Stimulated activated CD8-positive, alpha-beta memory T cell treated with anti-CD3 and anti-CD28 coated beads, Interleukin-4, amount 100 ng/mL, for 1 hour (primary cell): ENCODE results near the gene ZNF426.
"Not testable (repeated sequence)": the region's sequence is repeated elsewhere in the genome, so short reads cannot be mapped to it uniquely, and the experiment has no call there.

ENCODE experiments used
- DNase-seq, 2 donors: peaks; one replicate each; pipeline ENCODE4 v3.0.0-alpha.2; 2020; ENCODE audit warnings: low read depth in 2 of 2, low spot score in 1 of 2

Gene ZNF426

DNA sequence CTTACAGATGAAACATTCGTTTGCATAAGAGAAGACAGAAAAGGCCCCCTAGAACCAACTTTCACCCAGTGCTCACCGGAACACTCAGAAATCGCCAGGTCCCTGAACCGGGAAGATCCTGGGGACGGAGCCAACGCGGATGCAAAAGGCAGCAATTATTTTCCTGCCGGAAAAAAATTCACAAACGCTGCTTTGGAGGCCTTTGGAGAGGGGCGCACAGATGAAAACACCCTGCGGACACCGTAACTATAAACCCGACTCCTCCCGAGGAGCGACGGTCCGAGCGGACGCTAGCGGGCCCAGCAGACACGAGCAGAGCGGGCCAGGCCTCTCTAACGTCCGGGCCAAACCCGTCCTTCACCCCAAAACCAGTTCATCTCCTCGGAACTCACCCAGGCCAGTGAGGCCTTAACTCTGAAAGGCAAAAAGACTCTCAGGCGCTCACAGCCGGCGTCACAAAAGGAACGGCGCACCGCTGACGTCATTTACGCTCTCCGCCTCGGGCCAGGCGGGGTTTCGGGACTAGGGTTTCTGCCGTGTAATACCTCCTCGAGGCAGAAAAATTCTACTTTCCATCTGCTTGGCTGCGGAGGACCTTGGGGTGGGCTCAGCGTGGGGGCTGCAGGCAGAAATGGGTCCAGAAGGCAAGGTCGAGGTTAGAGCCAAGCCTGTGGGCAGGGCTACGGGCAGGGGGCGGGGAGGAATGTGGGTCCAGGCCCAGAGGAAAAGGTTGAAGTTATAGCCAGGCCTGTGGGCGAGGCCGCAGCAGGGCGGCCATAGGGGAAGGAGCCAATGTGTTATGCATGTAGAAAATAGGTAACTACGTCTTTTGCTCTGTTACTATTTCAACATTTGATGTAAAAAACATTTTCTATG, at the start of gene ZNF426:
Gene ZNF426, minus strand, starts transcription at position 463 of the 876 bp plus-strand sequence. CDS start 2,413 bp downstream, outside the sequence.
- peak; percentile 65 to 71 for DNase-seq

DNA sequence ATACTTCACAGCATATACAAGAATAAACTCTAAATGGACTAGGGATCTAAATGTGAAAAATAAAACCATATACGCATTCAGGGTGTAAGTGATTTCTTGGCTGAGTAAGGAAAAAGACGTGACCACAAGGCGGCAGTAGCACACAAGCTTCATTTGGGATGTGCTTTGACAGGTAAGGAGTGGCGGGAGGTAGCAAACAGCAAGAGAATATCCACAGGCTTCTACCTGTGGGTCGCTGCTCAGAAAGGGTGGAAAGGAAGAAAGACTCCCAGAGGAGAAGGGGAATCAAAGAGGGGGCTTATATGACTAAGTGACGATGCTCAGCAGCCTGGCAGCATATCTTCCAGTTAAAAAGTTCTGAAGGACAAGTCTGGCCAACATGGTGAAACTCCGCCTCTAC, 48.3 kb upstream of the ZNF426 start:
- DNase-seq = peak; percentile 40 to 58

DNA sequence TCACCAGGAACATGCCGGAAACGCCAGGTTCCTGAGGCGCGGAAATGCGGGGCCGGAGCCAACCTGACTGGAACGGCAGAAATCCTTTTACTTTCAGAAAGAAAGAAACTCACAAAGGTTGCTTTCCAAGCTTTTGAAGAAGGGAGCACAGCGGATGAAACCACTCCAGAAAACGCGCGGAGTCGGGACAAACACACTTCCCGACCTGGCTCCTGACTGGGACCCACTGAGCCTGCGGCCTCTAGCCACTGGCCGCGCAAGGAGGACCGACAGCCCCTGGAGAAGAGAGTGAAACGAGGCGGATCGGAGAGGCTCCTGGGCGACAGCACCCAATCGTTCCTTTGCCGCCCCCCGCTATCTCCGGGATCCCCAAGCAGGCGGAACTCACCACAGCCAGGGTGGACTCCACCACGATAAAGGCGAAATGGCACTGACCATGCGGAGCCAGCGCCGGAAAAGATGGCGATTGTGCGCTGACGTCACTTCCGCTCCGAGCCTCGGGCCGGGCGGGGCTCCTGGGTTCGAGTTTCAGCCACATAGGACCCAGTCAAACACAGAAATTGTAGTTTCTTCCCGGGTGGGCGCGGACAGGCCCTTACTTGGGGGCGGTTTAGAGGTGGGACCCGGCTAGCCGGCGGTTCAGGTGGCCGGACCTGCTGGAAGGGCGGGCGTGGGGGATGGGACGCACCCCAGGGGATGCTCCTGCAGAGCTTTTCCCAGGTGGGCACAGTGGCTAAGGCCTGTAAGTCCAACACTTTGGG, 45.8 kb upstream of the ZNF426 start, which contains the start of gene ZNF121:
Gene ZNF121, minus strand, starts transcription at position 432 of the 761 bp plus-strand sequence. CDS start 16,407 bp downstream, outside the sequence.
- DNase-seq = peak; percentile 49 to 67

DNA sequence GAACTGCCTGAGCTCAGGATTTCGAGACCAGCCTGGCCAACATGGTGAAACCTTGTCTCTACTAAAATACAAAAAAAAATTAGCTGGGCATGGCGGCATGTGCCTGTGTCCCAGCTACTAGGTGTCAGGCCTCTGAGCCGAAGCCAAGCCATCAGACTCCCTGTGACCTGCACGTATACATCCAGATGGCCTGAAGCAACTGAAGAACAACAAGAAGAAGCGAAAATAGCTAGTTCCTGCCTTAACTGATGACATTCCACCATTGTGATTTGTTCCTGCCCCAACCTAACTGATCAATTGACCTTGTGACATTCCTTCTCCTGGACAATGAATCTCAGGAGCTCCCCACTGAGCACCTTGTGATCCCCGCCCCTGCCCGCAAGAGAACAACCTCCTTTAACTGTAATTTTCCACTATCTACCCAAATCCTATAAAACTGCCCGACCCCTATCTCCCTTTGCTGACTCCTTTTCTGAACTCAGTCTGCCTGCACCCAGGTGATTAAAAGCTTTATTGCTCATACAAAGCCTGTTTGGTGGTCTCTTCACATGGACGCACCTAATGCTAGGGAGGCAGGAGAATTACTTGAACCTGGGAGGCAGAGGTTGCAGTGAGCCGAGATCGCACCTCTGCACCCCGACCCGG, 43.8 kb upstream of the ZNF426 start:
- DNase-seq = not testable (repeated sequence)

DNA sequence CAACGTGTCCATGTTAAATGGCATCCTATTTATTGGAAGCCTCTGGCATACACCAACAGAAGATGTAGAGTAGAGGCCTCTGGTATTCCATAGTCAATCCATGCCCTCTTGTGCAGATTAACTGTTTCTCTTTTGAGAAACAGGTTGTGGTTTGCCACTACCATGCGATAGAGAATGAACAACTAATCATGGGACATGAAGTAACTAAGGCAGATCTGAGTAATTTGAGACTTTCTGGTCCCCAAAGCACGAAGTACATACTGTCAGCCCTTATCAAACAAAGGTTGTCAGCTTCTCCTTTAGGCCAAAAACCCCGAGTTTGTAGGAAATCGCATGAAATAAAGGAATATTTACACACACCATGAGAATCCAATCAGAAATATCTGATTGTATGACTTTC, 42.3 kb upstream of the ZNF426 start:
- no peak for DNase-seq

DNA sequence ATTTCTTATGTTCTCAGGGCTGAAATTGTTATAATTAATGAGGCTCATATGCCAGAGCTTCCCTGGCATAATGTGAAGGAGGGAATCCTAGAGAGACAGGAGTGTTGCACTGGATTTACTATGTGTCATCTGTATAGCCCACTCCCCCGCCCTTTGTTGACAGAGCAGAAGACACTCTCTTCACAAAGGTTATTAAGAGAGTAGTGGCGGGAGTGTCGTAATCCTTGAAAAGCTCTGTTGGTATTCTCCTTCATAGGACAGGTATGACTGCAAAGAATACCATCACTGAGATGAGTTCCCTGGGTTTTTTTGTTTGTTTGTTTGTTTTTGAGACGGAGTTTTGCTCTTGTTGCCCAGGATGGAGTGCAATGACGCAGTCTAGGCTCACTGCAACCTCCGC, 31.8 kb upstream of the ZNF426 start:
- DNase-seq = no peak

DNA sequence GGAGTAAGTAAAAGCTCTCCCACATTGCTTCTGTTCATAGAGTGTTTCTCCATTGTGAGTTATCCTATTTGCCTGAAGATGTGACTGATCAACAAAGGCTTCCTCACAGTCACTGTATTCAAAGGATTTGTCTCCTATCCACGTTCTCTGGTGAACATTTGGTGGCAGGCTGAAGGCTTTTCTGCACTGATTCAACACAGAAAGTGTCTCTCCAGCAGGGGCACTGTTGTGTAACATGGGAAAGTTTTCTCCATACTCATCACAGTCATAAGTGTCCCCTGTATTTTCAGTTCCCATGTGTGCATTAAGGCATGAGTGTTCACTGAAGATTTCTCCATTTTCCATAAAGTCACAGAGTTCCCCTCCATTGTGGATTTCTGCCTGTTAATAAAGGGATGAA, 28.3 kb upstream of the ZNF426 start:
- DNase-seq = no peak

DNA sequence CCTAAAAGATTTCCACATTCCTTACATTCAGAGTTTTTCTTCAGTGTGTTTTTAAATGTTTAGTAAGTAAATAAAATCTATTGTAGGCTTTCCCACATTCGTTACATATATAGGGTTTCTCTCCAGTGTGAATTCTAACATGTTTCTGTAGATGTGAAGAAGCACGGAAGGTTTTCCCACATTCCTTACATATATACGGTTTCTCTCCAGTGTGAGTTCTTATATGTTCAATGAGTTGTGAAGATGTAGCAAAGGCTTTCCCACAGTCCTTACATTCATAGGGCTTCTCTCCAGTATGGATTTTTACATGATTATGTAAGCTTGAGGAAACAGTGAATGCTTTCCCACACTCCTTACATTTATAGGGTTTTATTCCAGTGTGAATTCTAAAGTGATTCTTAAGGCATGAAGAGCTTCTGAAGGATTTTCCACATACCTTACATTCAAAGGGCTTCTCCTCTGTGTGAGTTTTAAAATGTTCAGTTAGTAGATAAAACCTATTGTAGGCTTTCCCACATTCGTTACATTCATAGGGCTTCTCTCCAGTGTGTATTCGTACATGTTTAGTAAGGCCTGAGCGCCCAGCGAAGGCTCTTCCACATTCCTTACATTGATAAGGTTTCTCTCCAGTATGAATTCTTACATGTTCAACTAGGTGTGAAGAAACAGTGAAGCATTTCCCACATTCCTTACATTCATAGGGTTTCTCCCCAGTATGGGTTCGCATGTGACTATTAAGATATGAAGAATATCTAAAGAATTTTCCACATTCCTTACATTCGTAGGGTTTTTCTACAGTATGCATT, 27.7 kb upstream of the ZNF426 start:
- no peak for DNase-seq

DNA sequence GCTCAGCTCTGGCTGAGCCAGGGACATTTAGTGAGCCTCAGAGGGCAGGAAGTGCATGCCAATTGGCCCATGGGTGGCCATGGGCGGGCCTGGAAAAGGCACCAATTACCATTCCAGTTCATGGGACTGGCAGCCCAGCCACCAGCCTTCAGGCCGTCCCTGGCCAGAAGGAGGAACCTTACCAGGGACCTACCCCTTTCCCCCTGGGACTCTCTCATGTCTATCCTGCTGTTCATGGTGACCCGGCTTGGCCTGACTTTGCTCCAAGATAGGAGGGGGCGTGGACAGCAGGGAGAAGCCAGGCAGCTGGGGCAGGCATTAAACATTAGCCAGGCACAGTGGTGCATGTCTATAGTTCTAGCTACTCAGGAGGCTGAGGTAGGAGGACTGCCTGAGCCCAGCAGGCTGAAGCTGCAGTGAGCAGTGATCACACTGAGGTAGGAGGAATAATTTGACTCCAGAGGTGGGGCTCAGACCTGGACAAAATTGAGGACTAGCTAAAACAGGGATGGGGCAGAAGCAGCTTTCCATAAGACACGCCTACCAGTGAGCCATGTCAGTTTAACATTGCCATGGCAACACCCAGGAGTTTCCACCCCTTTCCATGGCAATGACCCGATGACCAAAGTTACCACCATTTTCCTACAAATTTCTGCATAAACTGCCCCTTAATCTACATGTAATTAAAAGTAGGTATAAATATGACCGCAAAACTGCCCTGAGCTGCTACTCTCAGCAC, 14.3 kb upstream of the ZNF426 start:
- DNase-seq = no peak

DNA sequence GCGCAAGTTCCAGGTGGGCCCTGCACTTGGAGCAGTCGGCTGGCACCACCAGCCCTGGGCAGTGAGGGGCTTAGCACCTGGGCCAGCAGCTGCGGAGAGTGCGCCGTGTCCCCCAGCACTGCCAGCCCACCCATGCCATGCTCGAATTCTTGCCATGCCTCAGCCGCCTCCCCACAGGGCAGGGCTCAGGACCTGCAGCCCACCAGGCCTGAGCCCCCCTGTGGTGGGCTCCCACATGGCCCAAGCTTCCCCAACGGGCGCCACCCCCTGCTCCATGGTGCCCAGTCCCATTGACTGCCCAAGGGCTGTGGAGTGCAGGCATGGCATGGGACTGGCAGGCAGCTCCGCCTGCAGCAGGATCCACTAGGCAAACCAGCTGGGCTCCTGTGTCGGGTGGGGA, 9.4 kb upstream of the ZNF426 start:
- DNase-seq = no peak

DNA sequence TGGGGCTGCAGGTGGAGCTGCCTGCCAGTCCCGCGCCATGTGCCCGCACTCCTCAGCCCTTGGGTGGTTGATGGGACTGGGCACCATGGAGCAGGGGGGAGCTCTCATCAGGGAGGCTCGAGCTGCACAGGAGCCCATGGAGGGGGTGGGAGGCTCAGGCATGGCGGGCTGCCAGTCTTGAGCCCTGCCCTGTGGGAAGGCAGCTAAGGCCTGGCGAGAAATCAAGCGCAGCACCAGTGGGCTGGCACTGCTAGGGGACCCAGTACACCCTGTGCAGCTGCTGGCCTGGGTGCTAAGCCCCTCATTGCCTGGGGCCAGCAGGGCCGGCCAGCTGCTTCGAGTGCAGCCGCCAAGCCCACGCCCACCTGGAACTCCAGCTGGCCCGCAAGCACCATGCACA, 2.8 kb upstream of the ZNF426 start:
- DNase-seq = not testable (repeated sequence)

DNA sequence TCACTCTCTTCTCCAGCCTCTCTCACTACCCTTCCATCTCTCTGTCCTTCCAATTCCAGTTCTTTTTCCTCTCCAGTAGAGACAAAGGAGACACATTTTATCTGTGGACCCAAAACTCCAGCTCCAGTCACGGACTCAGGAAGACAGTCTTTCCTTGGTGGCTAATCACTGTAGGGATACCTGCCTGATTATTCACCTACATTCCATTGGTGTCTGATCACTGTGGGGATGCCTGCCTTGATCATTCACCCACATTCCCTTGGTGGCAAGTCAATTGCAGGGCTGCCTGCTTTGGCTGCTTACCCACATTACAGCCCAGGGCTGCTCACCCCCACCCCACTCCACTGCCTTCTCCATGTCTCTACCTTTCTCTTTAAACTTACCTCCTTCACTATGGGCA, 1.5 kb upstream of the ZNF426 start:
- not testable (repeated sequence) for DNase-seq

DNA sequence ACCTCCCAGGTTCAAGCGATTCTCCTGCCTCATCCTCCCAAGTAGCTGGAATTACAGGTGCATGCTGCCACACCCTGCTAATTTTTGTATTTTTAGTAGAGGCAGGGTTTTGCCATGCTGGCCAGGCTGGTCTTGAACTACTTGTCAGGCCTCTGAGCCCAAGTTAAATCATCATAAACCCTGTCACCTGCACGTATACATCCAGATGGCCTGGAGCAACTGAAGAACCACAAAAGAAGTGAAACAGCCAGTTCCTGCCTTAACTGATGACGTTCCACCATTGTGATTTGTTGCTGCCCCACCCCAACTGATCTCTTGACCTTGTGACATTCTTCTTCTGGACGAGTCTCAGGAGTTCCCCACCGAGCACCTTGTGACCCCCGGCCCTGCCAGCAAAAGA, 756 bp upstream of the ZNF426 start:
- DNase-seq = not testable (repeated sequence)

DNA sequence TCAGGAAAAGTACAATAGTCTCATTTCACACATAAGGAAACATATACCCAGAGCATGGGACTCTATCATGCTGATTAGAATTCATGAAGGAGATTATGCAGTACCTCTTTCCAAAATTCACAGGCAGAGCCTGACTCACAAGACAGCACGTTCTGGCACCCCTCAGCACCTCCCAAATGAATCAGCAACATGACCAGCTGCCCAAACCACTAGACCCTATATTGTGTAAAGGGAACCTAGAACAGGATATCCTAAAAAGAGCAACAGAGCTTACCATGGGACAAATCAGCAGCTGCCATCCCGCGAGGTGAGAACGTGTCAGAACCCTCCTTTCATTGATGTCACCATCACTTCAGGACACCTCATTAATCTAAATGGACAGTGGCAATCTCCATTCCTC, 2.5 kb downstream of the ZNF426 start:
- DNase-seq = no peak

DNA sequence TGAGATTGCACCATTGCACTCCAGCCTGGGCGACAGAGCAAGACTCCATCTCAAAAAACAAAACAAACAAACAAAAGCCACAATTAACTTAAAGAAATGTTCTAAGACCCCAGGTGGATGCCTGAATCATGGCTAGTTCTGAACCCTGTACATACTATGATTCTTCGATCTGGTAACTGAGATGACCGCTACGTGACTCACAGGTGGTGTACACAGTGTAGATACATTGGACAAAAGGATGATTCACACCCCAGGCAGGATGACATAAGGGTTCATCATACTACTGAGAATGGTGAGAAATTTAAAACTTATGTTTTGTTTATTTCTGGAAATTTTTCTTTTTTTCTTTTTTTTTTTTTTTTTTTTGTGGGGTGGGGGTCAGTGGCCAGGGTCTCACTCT, 6.5 kb downstream of the ZNF426 start:
- no peak for DNase-seq

DNA sequence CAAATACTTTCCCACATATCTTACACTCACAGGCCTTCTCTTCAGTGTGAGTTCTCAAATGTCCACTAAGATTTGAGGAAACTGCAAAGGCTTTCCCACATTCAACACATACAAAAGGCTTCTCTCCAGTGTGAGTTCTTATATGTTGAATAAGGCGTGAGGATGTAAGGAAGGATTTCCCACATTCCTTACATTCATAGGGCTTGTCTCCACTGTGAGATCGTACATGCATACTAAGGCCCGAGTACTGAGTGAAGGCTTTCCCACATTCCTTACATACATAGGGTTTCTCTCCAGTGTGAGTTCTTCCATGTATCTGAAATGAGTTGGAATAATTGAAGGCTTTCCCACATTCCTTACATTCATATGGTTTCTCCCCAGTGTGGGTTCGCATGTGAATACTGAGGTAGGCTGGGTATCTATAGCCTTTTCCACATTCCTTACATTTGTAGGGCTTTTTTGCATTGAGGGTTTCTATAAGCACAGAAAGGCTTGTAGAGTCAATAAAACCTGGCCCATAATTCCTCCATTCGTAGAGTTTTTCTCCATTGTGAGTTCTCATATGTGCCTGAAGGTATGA, 9.6 kb downstream of the ZNF426 start:
- no peak for DNase-seq

DNA sequence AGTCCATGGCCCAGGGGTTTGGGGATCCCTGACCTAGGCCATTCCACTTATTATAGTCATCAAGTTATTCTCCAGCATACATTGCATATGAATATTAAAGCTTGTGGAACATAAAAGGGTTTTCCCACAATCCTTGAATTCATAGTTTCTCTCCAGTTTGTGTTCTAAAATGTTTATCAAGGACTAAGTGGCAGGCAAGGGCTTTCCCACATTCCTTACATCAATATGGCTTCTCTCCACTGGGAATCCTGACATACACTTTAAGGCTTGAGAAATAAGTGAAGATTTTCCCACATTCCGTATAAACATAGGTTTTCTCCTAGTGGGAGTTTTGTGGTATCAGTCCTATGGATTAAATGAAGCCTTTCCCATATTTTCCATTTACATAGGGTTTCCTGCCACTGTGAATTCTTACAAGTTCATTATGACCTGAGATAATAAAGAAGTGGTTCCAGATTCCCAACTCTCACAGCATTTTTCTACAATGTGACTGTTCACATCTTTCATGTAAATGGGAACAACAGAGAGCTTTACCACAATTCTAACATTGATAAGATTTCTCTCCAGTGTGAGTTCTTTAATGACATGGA, 14.5 kb downstream of the ZNF426 start:
- no peak for DNase-seq

DNA sequence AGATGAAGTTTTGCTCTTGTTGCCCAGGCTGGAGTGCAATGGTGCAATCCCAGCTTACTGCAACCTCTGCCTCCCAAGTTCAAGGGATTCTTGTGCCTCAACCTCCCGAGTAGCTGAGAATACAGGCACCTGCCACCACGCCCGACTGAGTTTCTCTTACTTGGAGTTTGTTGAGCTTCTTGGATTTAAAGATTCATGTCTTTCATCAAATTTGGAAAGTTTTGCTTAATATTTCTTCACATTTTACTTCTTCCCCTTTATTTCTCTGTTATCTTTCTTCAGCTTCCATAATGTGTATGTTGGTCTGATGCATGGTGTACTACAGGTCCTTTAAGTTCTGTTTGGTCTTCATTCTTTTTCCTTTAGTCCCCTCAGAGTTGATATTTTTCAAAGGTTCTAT, 31.2 kb downstream of the ZNF426 start:
- no peak for DNase-seq

DNA sequence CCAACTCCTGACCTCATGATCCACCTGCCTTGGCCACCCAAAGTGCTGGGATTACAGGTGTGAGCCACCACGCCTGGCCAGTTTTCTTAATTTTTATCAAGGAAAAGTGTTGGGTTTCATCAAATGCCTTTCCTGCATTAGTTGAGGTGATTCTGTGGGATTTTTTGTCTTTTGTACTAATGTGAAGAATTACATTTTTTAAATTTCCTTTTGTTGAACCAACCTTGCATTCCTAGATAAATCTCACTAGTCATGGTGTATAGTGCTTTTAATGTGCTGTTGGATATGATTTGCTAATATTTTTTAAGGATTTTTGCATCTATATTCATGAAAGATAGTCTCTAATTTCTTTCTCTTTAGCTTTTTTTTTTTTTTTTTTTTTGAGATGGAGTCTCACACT, 37.6 kb downstream of the ZNF426 start:
- no peak for DNase-seq
